Measurements from ENCODE around the gene PTK6.

The PTK6 gene

DNA sequence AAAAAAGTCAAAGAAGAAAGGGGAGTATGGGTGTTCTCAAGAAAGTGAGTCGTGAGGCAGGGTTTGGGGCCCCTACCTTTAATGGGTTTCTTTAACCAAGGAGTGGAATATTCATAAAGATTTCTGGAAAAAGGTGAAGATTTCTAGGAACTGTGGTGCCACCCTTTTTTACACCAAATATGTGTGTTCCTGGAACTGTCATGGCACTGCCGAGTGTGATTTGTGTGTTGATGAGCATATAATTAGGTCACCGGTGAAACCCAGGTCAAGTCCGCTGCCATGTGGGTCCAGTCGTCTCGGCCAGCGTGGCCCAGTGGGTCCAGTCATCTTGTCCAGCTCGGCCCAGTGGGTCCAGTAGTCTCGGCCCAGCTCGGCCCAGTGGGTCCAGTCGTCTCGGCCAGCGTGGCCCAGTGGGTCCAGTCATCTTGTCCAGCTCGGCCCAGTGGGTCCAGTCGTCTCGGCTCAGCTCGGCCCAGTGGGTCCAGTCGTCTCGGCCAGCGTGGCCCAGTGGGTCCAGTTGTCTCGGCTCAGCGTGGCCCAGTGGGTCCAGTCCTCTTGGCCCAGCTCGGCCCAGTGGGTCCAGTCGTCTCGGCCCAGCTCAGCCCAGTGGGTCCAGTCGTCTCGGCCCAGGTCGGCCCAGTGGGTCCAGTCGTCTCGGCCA lies 30.0 kb downstream of the PTK6 start:
- no peak for DNase-seq (ENCODE audit: low spot score)
- Histone ChIP-seq H3K4me3 (no peak overlapping the region), H3K27ac (no peak overlapping the region)
- TF ChIP-seq, protein P1, sequence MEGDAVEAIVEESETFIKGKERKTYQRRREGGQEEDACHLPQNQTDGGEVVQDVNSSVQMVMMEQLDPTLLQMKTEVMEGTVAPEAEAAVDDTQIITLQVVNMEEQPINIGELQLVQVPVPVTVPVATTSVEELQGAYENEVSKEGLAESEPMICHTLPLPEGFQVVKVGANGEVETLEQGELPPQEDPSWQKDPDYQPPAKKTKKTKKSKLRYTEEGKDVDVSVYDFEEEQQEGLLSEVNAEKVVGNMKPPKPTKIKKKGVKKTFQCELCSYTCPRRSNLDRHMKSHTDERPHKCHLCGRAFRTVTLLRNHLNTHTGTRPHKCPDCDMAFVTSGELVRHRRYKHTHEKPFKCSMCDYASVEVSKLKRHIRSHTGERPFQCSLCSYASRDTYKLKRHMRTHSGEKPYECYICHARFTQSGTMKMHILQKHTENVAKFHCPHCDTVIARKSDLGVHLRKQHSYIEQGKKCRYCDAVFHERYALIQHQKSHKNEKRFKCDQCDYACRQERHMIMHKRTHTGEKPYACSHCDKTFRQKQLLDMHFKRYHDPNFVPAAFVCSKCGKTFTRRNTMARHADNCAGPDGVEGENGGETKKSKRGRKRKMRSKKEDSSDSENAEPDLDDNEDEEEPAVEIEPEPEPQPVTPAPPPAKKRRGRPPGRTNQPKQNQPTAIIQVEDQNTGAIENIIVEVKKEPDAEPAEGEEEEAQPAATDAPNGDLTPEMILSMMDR (IDR thresholded peaks at IDR 0.05), result no peak

DNA sequence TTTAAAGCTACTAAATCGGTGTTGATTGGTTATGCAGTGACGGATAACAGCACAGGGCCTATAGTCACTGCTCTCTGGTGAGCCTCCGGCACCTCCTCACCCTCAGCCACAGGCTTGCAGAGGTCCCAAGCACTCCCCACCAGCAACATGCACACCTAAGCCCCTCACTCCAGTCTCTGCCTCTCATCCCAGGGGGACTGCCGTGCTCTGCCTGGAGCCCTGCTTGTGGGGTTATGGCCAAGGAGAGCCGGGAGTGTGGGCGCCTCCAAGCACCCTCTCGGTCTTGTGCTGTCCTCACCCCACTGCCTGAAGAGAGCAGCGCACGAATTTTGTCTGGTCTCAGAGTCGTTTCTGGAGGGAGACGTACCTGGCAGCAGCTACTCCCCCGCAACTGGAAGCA lies 31.5 kb downstream of the PTK6 start:
- TF ChIP-seq, protein P1 (IDR thresholded peaks at IDR 0.05), result no peak
- H3K27ac ChIP-seq, result no peak overlapping the region
- H3K4me3 ChIP-seq, result no peak overlapping the region
- DNase-seq (ENCODE audit: low spot score), result no peak

- H3K27ac ChIP-seq, result no peak overlapping the region
- no peak for DNase-seq (ENCODE audit: low spot score)
- no peak overlapping the region for H3K4me3 ChIP-seq
- TF ChIP-seq, protein P1 (IDR thresholded peaks at IDR 0.05), result no peak
Measured at GRCh38 chr20:63505281-63505680, 31.9 kb downstream of the PTK6 start.

DNA sequence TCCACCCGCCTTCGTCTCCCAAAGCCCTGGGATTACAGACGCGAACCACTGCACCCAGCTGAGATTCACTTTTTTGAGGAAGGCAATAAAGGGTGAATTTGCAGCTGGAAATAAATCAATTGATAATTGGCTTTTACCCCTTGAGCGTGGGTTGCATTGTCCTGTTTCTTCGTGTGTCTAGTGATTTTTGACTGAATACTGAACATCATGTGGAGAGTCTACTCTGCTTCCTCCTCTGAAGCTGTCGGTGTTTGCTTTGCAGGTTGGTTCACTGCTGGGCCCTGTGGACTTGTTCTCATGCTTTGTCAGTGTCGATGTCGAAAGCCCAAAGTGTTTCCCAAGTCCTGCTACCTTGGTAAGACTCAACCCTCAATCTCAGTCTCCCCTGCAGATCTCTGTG lies 32.5 kb downstream of the PTK6 start:
- no peak for DNase-seq (ENCODE audit: low spot score)
- no peak overlapping the region for H3K27ac ChIP-seq
- TF ChIP-seq, protein P1 (IDR thresholded peaks at IDR 0.05), result no peak
- no peak overlapping the region for H3K4me3 ChIP-seq

GRCh38 chr20:63503524-63503923 lies 33.7 kb downstream of the PTK6 start:
- Histone ChIP-seq H3K4me3 (no peak overlapping the region), H3K27ac (no peak overlapping the region)
- DNase-seq (ENCODE audit: low spot score), result no peak
- TF ChIP-seq, protein P1 (IDR thresholded peaks at IDR 0.05), result no peak

DNA sequence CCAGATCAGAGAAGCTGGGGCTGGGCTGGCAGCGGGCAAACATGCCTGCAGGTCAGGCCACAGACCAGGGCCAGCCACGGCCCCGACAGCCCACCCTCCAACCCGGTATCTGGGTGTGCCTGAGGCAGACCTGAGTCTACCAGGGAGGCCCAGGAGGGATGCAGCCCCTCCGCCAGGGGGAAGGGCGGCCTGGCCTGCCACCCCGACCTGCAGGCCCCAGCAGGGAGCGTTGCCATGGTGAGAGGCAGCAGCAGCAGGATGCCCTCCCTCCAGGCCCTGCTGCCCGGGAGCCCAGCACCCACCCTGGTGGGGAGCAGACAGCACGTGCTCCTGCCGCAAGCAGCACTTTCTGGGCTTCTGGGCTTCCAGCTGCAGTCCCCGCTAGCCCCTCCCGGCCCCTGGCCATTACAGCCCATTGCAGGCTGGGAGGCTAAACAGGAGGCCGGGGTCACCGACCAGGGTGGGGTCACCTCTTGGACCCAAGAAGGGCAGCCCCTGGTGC lies 34.5 kb downstream of the PTK6 start:
- no peak overlapping the region for H3K27ac ChIP-seq
- H3K4me3 ChIP-seq, result no peak overlapping the region
- DNase-seq (ENCODE audit: low spot score), result no peak
- TF ChIP-seq, protein P1 (IDR thresholded peaks at IDR 0.05), result no peak
